ENCODE results near the gene EHBP1.

The EHBP1 gene

DNA sequence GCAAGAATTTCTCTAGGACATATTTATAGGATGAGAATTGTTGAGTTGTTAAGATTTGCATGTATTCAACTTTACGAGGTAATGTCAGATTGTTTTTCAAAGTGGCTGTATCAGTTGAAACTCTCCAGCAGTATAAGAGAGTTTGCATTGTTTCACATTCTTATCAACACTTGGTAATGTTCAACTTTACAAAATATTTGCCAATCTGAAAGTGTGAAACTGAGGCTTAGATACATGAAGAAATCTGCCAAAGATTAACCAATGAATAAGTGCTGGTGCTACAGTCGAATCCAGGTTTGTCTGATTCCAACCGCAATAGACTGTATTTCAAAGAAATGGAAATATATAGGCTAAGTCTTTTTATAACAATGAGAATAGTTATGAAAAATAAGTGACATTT, 117.0 kb downstream of the EHBP1 start:
- TF ChIP-seq CTCF (IDR thresholded peaks at IDR 0.05; ENCODE audit: low read depth, low read length) (no peak), MAX (IDR thresholded peaks at IDR 0.05; ENCODE audit: low read depth, low read length) (no peak)
- DNase-seq (ENCODE audit: low read depth), result no peak
- H3K4me3 ChIP-seq (ENCODE audit: low read depth, low read length), result no peak overlapping the region

GRCh38 chr2:62824388-62824787, 118.9 kb downstream of the EHBP1 start:
- no peak for DNase-seq (ENCODE audit: low read depth)
- TF ChIP-seq MYC (IDR thresholded peaks at IDR 0.05; ENCODE audit: low read depth, low read length) (no peak), POLR2A (IDR thresholded peaks at IDR 0.05; ENCODE audit: extremely low read depth, insufficient read length) (no peak), MAX (IDR thresholded peaks at IDR 0.05; ENCODE audit: low read depth, low read length) (no peak), CTCF (IDR thresholded peaks at IDR 0.05; ENCODE audit: low read depth, low read length) (no peak)
- no peak overlapping the region for H3K4me3 ChIP-seq (ENCODE audit: low read depth, low read length)

DNA sequence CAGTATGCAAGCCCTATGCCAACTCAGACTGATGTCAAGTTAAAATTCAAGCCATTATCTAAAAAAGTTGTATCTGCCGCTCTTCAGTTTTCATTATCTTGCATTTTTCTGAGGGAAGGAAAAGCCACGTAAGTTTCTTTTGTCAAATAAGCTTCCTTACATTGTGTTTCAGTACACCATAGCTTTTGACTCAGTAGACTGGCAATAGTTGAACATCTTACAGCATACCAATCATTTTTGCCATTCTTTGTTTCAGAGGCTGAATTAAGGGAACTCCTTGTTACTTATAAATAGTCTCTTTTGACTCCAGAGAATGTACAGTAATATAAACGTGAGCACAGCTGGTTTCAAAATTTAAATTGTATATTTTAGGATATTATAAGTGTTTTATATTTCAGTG, 120.6 kb downstream of the EHBP1 start:
- TF ChIP-seq CTCF (IDR thresholded peaks at IDR 0.05; ENCODE audit: low read depth, low read length) (no peak), MAX (IDR thresholded peaks at IDR 0.05; ENCODE audit: low read depth, low read length) (no peak), MYC (IDR thresholded peaks at IDR 0.05; ENCODE audit: low read depth, low read length) (no peak), POLR2A (IDR thresholded peaks at IDR 0.05; ENCODE audit: extremely low read depth, insufficient read length) (no peak)
- H3K4me3 ChIP-seq (ENCODE audit: low read depth, low read length), result no peak overlapping the region
- no peak for DNase-seq (ENCODE audit: low read depth)

DNA sequence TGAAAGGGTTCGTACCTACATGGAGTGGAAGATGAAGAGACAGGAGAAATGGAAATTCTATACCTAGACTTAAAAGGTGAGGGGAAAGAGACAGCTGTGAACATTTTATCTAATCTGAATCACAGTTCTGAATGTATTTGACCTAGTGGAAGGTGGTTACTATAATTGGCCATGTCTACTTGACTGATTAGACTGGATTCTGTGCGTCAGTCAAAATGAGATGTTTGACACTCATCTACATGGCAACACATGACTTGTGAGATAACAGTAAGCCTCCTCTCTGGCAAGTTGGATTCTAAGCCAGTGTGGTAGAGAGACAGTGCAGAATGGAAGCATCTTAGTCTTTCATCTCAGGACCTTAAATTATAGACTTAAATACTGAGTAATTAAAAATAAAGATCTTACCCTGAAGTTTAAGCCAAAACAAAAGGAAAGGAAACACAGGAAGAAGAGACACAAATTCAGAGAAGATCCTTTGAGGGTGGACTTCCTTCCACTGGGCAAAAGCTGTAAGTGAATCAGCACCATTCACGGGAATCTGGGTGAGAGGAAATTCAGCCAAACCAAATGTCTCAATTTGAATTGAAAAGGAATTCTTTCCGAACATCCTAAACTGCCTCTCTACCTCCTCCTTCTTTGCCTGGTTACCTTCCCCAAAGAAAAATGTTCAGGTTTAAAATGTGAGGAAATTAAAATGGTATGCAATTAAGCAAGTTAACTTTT, 121.6 kb downstream of the EHBP1 start:
- no peak for DNase-seq (ENCODE audit: low read depth)
- no peak for TF ChIP-seq MAX (IDR thresholded peaks at IDR 0.05; ENCODE audit: low read depth, low read length)
- no peak for TF ChIP-seq MYC (IDR thresholded peaks at IDR 0.05; ENCODE audit: low read depth, low read length)
- TF ChIP-seq CTCF (IDR thresholded peaks at IDR 0.05; ENCODE audit: low read depth, low read length), result no peak
- TF ChIP-seq POLR2A (IDR thresholded peaks at IDR 0.05; ENCODE audit: extremely low read depth, insufficient read length), result no peak
- H3K4me3 ChIP-seq (ENCODE audit: low read depth, low read length), result no peak overlapping the region

DNA sequence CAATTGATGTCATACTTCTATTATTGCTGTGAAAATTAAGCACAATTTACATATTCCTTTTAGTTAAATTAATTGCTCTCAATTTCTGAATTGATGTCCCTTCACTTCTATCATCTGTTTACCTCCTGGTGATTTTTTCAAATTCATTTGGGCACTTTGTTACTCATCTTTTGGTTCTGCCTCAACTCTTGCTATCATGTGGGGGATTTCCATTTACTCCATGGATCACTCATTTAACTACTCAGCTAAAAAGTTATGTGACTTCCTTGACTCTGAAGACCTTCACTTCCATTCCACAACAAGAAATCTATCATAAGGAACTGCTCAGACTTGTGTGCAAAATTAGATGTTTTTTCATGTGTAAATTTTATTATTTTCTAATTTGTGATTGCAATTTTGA, 126.2 kb downstream of the EHBP1 start:
- TF ChIP-seq MYC (IDR thresholded peaks at IDR 0.05; ENCODE audit: low read depth, low read length), result no peak
- TF ChIP-seq POLR2A (IDR thresholded peaks at IDR 0.05; ENCODE audit: extremely low read depth, insufficient read length), result no peak
- no peak for TF ChIP-seq MAX (IDR thresholded peaks at IDR 0.05; ENCODE audit: low read depth, low read length)
- TF ChIP-seq CTCF (IDR thresholded peaks at IDR 0.05; ENCODE audit: low read depth, low read length), result no peak
- H3K4me3 ChIP-seq (ENCODE audit: low read depth, low read length), result no peak overlapping the region
- no peak for DNase-seq (ENCODE audit: low read depth)
